HG03045 (cell line): ENCODE data around the gene PPIE.
"Not testable (repeated sequence)": the region's sequence is repeated elsewhere in the genome, so short reads cannot be mapped to it uniquely, and the experiment has no call there.

Source experiments
- ATAC-seq: cut with Tn5 transposase; IDR thresholded peaks from one replicate; pipeline ENCODE4 v1.9.1; 2021; ENCODE audit warnings: mild to moderate bottlenecking, moderate library complexity; ENCODE audit not compliant: unreplicated experiment

PPIE gene

DNA sequence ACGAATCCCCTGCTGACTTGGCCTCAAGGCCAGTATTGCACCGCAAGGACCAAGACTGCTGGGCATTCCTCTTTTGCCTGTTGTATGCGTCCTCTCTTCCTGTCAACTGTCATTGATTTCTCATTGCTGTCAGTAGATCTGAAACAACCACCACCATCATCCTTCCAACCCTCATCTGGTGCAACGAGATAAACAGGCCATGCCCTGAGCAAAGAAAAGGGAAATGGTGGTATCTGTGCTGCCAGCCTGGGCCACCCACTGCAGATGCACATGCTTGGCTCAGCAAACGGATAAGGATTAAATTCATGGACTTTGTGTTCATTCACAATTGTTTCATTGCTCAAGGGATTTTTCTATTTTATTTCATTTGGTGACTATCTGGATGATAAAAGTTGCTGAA lies 18.8 kb downstream of the PPIE start:
- ATAC-seq = no peak

DNA sequence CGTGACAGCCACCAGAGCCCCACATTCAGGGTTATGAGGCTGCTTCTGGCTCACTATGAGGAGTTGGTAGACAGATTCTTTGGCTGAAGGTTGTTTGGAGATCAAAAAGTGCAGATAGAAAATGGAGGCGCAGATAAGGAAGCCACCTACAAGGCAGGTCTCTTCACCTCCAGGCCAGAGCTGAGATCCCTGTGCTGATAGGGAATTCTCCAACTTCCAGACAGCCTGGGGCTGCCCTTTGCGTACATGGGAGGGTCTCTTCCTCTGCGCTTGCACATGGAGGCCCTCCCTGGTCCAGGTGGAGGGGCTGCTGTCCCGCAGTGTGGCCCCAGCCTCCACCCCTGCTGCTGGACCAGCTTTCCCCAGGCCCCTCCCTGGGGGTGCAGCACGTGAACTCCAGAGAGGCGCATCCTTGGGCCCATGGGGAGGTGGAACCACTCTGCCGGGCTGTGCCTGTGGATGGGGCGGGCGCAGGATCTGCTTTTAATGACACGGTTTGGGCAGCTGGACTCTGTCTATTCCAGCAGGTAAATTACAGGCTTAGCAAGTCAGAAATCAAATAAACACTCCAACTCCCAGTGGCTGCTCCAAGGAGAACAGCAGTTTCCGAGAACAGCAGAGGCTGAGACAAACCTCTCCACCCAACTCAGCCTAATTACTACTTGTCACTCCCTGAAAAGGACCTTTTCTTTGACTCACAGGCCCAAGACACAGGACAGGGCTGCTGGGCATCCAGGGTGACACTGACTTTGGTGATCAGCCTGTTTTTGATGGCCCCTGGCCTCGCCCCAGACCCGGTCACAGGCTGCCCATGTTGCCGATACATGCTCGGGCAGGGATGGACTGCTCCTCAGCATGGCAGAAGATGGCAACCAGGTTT lies 20.1 kb downstream of the PPIE start:
- ATAC-seq = no peak

DNA sequence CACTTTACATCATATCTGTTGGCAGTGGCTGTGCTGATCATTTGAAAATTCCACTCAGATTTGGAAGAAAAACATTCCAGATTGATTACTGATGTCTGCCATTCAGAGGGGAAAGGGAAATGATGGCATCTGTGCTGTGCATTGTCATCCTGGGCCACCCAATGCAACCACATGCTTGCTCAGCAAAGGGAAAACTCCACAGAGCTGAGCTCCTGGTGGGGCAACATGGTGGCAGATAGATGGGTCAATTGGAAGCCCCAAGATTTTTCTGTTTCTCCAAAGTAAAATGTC lies 20.7 kb downstream of the PPIE start:
- ATAC-seq = no peak

DNA sequence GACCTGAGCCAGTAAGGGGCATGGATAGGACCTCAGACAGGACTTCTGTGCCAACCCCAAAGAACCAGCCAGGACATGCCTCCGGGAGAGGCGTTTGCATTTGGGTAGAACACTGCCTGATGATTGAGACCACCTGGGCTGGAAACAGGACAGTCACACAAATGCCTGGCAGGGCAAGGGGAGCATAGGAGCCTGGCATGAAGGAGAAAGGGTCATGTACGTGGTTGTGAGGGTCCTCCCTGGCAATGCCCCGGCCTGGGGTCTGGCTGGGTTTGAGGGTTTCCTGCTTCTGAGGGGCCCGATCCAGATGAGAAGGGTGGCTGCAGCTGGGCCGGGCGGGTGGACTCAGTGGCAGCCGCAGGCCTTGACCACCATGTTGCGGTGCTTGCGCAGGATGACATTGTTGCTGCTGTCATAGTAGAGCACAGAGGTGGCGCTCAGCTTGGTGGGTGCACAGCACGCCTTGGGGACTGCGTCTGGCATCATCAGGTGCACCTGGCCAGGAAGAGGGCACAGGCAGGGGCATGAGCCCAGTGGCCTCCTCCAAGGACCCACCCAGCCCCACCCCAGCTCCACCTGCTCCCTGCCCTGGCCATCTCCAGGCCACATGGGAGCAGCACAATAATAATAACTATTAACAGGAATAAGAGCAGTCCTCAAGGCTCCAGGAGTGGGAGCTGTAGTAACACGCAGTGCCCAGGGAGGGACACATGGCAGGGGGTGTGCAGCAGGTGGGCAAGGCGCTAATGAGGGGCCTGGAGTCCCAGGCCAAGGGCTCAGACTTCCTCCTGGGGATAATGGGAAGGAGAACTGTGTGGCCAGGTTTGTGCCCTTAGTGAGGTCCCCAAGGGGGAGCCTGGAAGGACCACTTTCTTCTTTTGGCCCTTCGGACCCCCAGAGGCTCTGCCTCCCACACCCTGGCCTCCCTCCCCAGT lies 21.7 kb downstream of the PPIE start:
- no peak for ATAC-seq

DNA sequence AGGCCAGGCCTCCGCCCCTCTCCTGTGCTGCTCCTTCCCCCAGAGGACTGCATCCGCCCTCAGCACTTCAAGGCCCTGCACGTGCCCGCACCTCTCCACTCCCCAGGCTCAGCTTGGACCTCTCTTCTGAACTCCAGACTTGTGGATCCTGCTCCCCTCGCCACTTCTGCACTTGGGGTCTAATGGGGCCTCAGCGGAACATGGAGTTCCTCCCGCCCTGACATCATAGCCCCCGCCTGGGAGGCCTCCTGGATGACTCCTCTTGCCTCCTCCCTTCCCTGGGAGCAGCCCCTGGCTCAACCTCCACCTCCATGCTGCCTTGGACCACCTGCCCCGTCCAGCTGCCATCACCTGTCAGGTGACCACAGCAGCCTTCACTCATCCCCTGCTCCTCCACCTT lies 22.3 kb downstream of the PPIE start:
- ATAC-seq = no peak

DNA sequence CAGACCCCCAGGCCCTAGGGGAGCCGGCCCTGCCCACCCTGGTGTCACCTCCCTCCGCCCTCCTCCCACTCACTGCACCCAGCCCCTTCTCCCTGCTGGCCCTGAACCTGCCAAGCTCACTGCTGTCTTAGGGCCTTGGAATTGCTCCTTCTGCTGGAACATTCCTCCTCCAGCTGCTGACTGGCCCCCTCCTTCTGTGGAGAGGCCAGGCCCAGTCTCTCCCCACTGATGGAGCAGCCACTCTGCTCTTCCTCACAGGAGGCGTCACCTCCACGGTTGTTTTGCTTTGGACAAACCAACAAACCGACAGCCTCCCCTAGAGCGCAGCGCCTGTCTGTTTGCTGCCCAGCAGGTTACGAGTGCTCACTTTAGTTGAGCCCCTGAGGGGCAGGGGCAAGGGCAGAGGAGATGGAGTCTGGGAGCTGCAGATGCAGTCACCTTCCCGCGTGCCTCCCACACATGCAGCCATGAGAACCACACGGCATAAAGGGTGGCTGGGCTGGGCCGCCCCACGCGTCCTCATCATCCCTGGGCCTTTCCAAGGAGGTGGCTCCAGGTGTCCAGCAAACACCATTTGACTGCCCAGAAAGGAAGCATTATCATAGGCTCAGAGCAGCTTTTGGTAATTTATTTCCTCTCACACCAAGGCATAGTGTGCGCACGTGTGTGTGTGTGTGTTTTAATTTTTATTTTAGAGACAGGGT lies 23.0 kb downstream of the PPIE start:
- no peak for ATAC-seq

DNA sequence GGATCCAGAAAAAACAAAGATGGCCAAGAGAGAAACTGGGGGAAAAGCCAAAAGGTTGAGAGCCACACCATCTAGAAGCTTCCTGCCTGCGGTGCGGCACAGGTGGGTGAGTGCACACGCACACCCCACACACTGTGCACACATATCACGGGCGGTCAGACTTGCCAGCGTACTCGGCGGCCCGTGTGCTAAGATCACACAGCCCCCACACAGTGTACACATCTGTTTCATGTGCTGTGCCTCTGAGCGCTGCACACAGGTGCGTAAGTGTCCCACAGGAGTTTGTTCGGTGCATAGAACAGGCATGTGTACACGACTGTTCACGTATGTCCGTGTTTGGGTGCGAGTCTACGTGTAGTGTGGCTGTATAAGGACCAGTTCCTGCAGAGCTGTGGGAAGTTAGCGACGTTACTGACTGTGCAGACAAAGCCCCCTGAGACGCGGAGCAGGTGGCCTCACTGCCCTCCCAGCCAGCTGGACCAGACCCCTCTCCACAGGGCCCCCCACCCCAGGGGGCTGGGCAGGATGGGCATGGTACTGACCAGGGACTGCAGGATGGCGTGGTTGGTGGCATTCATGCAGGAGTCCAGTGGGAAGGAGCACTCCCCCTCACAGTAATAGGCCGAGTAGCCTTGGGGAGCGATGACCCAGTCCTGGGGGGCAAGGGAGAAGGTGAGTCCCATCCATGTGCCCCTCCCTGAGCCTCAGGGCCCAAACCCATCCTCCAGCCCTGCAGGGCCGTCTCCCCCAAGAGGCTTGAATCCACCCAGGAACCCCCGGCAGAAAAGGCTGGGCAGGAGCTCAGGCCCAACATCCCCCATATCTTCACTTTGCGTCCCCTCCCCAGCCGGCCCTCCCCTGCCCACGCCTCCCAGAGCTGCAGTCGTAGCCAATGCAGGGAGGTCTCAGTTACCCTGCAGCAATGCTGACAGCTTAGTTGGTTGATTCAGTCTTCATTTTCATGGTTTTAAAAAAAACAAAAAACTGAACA lies 24.2 kb downstream of the PPIE start:
- no peak for ATAC-seq

DNA sequence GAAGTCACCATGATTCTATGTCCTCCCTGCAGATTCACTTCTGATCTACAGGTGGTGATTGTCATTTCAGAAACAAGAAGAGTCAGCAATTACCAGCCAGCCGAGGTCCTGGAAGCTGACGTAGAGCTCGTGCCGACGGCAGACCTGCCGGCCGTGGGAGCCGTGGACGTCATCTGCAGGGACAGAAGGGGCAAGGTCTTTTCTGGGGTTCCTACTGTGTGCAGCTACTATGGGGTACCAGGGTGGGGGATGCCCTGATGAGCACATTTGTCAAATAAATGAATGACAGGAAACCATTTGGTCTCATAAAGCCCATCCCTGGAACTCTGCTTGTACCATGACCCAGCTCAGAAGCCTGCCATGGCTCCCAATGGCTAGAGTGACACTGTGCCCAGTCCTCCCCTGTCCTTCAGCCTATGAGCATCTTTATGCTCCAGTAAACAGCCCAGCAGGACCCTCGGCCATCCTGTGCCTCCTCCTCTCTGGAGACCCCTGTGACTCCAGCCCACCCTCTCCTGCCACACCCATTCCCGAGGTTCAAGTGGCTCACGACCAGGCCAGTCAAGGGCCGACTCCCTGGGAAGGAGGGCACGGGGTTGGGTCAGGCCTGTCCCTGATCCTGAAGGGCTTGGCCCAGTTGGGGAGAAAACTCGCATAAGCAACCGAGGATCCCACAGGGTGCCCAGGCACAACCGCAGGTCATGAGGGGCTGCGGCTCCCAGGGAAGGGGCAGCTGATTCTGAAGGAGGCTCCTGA lies 25.1 kb downstream of the PPIE start:
- not testable (repeated sequence) for ATAC-seq

DNA sequence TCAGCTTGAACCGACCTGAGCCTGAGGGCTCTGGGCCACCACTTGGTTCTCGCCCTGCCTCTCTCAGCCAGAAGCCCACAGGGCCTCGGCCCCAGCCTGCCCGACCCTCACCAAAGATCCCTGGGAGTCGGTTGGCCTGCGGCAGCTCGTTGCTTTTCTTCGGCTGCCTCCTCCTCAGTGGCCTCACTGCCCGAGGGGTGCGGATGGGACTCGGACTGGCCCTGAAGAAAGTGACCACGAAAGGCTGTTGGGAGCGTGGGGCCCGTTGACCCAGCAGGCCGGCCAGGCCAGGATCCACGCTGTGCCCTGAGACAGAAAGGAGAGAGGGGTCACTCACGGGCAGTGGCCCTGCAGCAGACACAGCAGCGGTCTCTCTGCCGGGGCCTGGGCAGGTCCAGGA lies 25.8 kb downstream of the PPIE start:
- not testable (repeated sequence) for ATAC-seq

DNA sequence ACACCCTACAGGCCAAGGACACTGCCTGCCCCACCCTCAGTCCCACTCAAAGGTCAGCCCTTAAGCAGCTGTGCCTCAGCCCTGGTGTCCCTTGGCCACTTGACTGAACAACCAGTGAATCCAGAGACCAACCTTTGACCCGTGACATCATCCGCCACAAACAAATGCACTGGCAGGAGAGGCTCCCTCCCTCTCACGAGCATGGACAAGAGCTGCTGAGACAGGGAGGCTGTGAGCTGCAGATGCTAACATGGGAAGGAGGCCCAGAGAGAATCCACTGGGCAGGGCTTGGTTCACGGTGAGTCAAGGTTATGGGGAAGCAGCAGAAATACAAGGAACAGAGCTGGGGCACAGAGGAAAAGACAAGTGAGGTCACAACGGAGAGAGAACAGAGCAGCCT lies 27.8 kb downstream of the PPIE start:
- ATAC-seq = not testable (repeated sequence)

DNA sequence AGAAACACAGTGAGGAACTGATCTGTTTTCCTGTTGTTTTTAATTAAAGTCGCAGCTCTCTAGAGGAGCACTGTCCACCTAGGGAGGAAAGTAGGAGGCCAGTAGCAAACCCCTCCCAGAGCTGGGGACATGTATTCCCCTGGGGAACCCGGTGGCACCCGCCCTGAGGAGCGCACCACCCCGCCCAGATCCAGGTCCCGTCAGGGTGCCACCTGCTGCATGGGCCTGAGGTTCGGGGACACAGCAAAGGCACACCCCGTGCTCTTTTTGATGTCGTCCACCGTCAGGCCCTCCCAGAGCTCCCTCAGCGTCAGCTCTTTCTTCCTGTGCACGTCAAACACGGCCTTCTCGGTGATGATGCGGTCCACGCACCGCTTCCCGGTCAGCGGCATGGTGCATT lies 30.8 kb downstream of the PPIE start:
- not testable (repeated sequence) for ATAC-seq

DNA sequence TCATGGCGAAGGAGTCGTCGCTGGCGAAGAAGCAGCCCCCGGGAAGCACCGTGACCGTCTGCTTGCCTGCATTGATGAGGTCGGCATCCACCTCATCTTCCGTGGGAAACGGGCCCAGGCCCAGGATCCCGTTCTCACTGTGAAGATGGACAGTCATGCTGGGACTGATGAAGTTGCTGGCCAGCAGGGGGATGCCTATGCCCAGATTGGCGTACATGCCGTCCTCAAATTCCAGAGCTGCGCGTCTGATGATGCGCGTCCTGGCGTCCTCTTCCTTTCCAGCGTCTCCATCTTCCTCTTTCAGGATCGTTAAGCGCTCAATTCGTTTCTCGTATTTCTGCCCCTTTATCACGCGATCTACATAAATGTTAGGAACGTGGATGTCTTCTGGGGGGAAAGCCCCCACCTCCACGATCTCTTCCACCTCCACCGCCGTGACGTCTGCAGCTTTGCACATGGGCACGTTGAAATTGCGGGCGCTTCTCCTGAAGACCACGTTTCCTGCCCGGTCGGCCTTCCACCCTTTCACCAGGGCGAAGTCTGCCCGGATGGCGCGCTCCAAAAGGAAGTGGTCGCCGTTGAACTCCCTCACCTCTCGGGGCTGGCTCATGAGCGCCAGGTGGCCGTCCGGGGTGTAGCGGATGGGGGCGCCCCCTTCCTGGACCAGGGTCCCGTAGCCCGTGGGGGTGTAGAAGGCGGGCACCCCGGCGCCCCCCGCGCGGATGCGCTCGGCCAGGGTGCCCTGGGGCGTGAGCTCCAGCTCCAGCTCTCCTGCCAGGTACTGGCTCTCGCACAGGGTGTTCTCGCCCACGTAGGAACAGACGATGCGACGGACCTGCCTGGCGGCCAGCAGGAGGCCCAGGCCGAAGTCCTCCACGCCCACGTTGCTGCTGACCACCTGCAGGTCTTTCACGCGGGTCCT lies 31.7 kb downstream of the PPIE start:
- peak; percentile 24 for ATAC-seq

DNA sequence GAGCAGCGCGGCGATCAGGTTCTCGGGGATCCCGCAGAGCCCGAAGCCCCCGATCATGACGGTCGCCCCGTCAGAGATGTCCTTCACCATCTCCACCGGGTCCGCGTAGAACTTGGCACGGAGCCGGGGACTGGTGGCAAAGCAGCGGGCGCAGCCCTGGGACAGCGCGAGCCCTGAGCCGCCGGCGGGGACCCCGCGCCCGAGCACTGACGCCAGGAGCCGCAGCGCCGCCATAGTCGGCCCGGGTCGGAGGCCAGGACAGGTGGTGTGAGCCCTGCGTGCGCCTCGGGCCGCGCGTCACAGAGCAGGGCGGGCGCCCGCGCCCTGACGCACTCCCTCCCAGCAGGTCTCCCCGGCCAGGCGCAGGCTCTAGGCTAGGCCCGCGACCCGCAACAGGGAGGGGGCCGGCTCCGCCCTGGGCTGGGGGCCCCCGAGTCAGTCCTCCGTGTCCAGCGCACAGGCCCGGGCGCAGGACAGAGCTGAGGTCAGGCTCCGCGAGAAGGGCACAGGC lies 32.4 kb downstream of the PPIE start, which contains the start of gene OXCT2:
Gene OXCT2 (minus strand): TSS at position 327 of the 511 bp plus-strand sequence. CDS start 93 bp downstream, at position 234.
- peak; percentile 46 for ATAC-seq

DNA sequence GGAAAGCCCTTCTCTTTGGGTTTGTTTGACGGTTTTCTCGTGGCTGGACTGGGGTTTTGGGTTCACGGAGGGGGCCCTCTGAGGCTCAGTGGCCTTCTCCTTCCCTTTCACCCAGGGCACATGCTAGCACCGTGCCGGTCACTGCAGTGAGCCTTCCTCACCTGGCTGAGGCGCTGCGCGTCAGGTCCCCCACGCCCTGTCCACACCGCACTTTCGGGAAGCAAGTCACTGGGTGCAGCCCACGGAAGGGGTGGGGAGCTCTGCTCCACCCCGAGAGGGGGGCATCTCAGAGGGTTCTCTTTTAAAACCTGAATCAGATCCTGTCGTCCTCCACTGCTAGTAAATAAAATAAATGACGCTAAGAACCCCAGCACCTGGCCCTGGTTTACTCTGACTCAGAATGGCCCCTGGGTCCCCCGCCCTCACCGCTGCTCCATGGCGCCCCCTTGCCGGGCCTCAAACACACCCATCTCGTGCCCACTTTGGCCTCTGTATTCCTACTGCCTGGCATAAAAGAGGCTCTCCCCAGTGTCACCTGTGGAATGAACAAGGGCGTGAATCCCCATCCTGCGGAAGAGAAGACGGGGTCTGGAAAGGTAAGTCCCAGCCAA lies 34.8 kb downstream of the PPIE start:
- ATAC-seq = not testable (repeated sequence)

DNA sequence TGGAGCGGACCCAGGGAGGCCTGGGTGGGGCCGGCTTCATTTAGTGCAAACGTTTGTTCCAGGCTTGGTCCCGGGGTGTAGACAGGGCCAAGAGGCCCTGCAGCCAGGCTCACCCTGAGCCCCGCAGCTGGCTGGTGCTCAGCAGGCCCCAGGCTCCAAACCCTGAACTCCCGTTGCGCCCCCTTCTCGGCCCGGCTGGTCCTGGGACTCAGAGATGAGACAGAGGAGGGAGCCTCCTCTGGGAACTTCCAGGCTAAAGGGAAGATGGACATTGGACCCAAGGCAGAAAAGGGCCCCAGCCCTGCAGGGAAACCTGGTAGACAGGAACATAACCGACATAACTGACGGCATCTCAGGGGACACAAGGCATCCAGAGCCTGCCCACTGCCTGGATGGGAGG lies 36.5 kb downstream of the PPIE start:
- not testable (repeated sequence) for ATAC-seq

DNA sequence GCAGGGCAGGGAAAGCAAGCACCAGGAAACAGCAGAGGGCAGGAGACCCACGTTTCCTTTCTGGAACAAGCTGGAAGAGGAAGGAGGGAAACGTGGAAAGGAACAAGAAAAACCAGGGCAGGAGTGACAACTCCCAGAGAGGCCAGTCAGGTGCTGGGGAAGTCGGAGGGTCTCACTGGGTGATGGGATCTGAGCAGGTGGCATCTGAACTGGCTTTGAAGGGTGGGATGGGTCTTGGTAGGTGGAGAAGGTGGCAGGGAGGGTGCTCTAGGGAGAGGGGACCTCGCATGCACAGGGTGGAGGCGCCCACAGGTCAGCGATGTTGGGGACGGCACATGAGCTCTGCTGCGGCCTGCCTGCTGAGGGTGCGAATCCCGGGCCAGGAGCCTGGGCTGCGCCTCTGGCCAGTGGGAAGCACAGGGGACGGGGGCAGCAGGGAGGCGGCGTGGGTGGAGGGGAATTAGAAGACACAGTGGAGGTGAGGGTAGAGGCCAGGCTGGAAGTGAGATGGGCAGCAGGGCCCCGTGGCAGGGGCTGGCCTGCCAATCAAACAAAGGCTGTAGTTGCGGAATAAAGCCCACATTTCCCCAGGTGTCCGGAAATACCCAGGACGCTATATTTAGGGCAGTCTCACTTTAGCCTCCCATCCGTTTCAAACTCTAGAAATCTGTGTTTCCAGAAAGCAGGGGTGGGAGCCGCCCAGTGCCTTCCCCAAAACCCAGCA lies 37.2 kb downstream of the PPIE start:
- ATAC-seq = not testable (repeated sequence)

DNA sequence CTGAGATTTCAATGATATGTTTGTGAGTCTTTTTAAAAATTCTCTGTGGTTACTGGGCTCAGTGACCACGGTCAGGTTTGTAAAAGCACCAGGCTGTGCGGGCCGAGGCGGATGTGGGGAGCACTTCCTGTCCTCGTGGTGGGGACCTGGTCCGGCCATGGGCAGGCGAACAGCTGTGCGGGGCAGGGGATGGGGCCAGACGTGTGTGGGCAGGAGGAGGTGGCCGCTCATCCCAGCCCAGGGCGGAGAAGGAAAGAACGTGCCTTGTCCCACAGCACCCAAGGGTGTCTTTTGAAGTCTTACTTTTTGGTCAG lies 37.7 kb downstream of the PPIE start:
- no peak for ATAC-seq
